ENCODE measurements around the gene SORCS3.

Gene SORCS3

DNA sequence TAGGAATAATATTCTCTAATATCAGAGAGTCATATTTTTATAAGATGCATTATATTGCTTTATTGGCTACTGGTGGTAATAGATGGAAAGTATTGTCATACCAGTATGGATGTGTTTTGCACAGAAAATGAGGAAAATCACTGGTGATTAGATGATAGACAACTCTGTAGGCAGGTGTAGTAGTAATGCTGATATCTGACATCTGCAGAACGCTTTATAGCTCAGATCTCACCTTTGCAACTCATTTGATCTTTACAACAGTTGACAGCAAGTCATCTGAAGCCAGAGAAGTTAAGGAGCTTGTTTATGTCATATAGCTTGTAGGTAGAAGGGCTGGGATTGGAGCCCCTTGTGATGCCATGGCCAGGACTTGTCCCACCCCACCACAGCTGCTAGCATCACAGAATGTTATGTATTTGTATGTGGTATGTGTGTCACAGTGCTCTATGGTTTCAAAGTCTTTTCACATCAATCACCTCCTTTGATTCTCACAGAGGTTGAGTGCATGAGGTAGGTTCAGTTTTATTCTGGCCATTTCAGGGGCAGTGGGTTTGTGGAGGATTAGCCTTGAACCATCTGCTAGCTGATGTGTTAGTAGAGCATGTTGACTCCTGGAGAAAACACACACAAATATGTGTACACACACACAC lies 140.0 kb downstream of the SORCS3 start:
- DNase-seq: no peak

DNA sequence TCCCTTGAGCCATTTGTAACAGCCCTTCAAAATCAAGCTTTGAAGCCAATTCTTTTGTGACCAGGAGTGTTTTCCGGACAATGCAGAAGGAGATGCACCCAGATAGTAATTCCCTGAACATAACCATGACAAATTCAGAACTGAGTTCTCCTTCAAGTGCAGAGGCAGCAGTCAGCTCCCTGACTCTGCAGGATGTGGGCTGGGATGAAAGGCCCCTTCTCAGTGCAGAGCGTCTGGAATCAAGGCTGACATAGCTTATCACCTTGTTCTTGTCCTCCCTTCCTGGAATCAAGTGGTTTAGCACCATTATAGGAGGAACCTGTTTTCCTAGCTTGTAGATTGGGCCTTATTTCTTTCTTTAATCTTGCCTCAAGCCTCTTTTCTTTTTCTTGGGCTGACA lies 143.4 kb downstream of the SORCS3 start:
- no peak for DNase-seq

DNA sequence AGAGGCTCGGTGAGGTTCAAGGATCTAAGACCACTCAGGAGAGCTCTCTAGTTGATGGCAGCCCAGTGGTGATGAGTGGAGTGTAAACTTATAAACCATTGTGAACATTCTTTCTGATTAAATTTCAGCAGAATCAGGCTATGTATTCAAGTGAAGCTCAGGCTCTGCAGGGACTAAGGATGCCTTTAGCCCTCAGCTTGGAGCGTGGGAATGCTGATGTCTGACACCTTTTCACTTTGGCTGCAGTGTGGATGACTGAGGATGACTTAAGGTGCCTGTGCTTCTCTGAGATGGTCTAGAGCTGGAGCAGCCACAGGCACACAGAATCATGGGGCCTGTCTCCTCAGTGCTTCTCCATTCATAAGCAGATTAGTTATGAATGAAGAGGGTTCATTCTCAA lies 150.4 kb downstream of the SORCS3 start:
- no peak for DNase-seq

DNA sequence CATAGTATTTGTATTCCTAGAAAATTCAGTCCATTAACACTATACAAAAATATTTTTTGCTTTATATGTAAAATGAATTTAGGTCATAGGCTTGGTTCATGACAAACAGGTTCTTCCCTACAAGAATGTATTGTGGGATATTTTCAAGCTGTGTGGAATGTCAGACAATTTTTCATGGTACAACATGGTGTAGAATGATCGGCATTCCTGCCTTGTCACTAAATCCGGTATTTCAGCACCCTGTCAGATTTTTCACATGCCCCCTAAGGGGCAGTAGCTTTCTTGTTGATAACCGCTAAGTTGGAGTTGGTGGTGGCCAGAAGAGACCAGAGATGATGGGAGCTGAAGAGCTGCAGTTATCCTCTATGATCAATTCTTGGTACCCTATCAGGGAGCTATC lies 154.3 kb downstream of the SORCS3 start:
- DNase-seq: no peak

DNA sequence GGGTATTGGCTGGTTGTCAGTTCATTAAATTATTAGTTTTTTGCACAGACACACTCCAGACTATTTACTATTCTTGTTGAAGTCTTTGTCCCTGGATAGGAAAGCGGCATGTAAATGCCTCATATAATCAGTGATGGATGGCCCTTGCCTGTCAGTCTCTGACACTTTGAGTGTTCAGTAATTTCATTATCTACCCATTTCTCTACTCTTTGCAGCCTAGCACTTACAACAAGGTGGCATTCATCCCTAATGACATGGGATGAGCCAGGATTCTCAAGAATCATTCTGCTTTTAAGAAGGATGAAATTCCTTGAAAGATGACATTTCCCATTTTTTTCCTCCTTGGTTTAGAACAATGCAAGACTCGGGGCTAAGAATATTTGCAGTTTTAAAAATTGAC lies 155.7 kb downstream of the SORCS3 start:
- DNase-seq: no peak

DNA sequence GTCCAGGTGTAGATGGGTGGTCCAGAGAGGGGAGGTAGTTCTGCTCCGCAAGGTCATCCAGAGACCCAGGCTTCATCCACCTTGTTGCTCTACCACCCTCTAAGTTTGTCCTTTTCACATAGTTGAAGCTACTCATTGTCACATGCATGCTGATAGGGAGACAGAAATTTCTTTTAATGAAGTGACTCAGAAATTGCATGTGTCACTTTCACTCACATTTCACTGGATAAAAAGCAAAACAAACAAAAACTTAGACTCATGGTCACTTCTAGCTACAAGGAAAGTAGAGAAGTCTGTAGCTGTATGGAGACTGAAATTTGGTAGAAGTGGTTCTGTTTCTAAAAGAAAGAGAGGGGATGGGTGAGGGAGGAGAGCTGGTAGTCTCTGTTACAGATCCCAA lies 161.9 kb downstream of the SORCS3 start:
- DNase-seq: no peak

DNA sequence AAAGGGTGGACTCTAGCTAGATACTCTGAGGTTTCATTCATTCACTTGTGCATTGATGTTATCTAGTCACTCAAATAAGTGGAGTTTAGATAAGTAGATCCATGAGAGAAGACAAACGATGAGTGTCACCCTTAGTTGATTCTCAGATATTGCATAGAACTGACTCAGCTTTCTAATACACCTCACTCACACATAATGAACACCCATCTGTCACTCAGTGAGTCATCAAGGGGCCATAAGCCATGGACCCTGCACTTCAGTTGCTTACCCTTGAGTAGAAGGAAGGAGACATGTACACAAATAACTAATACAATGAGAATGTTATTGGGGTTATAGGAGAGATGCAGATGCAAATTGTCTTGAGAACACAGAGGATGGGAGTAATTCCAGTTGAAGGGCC lies 163.8 kb downstream of the SORCS3 start:
- DNase-seq: no peak

DNA sequence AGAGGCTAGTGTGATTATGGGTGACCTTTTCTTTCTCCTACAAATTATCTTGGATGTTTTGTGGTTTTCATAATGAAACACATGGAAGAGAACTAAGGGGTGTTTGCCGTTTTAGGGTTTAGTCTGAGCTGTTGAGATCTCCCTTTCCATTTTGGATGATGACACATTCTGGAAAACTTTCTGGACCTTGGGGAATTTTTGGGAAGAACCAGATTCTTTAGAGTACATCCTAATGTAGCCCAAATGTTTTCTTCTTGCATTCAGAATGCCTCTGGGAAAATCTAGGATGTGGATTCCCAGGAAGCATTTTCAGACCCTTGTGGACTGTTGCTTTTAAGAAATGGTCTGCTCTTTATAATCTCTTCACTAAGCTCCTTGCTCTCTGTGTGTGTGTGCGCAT lies 165.7 kb downstream of the SORCS3 start:
- DNase-seq: no peak

DNA sequence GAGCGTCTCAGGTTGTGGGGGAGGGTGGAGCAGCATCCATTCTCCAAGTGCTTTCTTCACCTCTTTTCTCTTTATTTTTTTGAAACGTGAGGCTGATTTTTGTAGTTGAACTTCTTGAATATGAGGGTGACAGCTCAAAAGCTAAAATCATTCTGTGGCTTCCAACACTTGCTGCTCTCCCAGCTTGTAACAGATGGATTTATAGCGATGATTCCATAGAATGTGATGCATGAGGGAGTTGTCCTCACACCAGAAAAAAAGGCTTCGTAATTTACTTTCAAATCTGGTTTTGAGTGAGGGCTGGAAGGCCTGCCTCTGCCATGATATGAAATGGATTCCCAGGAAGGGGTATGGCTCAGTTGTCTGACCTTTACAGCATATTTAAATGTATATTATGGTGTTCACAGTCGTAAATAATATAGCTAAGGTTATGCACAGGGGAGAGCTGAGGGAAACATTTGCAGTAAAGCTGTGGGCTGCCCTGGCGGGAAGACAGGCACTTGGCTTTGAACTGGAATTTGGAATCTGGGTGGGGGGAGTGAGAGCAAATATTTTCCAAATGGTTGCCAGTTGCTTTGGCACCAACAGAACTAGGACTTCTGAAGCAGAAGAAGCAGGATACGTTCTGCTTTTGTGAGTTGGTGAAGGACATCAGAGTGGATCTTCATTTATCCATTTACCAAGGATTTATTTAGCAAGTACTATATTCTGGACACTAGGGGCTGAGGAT lies 166.7 kb downstream of the SORCS3 start:
- DNase-seq: no peak

DNA sequence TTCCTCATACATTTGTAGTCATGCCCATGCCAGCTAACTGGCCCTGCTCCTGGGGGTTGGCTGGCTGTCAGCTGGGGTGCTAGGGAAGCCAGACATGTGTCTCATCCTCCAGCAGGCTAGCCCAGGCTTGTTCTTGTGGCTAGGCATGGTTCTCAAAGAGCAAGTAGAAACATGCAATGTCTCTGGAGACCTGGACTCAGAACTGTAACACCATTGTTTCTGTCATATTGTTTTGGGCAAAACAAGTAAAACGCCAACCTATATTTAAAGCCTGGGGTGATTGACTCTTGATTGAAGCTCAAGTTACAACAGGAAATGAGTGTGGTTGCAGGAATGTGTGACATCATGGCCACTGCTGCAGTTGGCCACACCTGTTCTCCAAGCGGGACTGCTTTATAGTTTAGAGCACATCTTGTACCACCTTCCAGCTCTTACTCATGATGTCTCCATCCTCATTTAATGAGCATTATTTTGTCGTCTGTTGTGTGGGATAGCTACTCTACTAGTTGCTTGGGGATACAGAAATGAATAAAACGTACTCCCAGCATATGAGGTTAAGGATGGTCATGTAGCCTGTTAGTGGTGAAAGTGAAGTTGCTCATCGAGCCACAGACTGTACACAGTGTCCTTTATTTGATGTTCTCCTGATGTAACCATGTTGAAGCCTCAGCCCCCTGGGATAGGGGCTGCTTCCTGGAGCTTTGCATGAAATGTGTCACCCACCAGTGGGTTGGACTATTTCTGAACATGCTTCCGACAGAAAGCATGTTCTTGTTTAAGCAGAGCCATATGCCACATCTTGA lies 168.4 kb downstream of the SORCS3 start:
- DNase-seq: peak; percentile 11

DNA sequence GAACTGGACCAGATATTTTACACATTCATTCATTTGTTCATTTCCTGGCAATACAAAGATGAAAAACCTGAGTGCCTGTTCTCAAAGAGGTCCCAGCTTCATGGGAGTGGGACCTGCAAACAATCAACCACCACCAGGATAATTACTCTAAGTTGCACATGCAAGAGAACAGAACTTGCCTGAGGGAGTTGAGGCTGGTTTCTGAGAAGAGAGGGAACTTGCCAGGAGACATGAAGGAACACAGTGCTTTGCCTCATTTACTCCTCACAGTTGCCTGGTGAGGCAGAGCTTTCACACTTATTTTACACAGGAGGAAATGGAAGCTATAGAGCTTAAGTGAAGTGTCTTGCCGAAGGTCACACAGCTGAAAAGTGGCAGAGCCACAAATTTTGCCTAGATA lies 170.1 kb downstream of the SORCS3 start:
- DNase-seq: no peak

DNA sequence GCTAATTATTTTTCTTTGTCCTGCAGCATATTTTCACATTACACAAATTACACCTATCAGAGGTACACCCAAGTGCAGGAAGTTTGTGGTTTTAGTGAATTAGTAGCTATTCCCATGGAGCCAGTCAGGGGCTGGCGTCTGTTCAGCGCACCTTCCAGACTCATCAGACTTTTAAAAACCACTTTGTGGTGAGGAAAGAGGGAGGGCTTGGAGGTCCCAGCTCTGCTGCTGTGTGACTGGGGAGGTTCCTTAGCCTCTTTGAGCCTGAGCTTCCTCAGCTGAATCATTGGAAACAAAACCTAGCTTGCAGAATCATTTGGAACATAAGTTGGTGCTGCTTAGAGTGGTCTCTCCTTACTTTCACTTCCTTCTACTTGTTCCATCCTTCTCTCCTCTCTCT lies 175.4 kb downstream of the SORCS3 start:
- no peak for DNase-seq

DNA sequence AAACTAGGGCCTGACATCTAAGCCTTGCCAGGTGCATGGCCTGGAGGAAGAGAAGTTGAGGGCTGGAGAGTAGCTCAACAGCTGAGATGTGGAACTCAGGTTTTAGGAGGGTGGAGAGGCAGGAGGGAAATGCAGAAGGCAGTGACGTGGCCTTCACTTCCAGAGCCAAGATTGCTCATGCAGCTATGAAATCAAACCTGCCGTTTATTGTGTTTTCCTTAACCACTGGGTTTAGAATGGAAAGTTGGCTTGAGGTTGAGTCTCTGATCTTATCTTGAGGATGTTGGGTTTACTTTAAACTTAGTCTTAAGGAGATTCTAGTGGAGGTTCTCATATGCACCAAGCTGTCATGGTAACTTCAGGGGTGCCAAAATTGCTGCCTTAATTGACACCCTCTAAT lies 178.6 kb downstream of the SORCS3 start:
- DNase-seq: no peak

DNA sequence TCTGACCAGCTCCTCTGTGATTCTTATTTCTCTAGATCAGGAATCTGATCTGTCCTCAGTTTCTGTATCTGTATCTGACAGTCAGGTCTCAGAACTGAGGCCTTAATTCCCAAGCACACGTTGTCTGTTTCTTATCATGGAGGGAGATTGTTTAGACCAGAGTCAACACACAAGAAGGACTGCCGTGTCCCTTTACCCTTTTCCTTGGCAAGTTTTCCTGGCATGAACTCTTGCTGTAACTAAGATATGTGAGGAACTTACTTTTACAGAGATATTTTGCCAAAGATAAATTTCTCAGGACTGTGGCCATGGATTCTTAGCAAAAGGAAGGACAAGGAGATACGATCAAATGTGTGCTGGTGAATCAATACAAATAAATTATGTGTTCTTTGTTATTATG lies 181.0 kb downstream of the SORCS3 start:
- DNase-seq: no peak

DNA sequence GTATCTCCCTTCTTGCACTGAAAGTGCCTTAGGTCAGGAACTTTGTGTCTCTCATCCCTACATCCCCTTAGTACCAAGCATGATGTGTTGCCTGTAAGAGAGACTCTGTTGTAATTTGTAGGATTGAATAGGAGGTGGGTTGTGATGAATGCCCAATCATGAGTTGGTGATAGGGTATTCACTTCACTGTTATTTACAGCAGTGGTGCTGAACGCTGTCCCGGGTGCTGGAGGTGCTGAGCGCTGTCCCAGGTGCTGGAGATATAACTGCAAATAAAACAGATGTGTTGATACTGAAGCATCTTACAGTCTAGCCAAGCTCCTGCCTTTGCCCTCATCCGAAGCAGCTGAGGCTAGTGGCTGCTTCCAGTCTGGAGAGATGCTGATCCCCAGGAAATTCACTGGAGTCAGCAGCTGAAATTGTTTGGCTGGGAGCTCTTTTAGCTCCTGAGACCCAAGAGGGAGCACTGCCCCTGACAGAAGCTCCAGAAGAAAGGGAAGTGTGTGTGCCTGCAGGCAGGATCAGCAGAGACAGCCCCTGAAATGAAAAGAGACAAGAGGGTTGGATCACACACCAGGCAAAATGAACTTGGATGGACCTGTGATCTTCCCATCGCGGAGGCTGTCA lies 183.4 kb downstream of the SORCS3 start:
- DNase-seq: no peak

DNA sequence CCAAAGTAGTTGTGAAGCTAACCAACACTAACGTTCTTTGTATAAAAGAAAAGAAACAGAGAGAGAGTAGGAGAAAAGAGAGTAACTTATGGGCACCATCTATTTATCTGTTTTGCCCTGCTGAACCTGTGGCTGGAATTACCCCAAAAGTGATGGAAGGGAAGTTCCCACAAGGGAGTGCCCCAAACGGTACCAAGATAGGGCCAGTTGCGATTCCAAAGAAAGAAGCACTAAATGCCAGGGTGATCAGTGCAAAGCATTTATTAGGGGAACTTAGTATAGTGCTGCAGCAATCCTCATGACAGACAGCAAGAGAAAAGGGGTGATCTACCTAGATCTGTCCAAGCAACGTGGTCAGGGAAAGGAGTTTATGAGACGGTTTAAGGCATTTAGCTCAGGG lies 190.2 kb downstream of the SORCS3 start:
- no peak for DNase-seq

DNA sequence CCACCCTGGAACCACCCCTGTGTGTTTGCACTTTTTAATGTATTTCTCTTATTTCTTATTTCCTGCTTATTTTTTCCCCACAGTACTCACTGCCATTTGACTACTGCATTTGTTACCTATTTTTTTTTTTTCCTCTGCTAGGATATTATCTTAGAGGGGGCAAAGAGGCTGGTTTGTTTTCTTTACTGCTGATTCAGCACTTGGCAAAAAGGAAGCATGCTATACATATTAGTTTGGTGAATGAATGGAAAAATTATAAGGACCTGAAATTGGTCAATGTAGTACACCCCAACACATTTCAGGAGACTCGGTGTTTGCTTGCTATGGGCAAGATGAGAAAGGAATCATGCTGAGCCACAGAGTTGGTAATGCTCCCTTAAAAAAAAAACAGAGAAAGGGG lies 193.5 kb downstream of the SORCS3 start:
- DNase-seq: no peak

DNA sequence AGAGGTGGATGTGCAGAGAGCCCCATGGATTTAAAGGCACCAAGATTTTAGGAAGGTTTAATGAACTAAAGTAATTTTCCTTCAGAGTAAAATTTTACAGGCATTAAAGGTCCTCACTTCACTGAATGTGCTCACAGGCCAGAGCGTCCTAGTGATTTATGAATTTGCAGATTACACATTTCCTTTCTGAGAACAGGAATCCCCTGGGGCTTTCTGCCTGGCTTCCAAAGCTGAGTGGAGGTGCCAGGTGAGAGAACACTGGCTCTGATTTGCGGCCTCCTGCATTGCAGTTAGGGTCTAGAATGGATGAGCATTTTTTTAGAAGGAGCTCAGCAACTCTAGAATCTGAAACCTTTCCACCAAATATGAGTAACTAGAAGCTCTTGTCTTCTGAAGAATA lies 194.3 kb downstream of the SORCS3 start:
- no peak for DNase-seq

DNA sequence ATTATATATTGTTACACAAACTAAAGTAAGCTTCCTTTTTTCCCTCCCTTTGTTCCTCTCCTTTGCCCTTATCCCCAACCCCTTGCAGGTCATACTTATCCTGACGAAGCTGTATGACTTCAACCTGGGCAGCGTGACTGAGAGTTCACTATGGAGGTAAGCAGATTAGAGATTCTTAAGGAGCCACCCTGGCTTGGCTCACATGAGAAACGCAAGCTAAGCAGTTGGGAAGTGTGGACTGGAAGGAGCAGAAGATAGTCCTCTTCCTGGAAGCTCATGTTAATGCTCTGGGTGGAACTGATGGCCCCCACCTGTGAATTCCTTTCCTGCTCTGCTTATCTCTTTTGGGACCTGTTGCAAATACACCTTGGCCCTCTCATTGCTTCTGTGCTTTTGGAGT lies 201.6 kb downstream of the SORCS3 start:
- no peak for DNase-seq

DNA sequence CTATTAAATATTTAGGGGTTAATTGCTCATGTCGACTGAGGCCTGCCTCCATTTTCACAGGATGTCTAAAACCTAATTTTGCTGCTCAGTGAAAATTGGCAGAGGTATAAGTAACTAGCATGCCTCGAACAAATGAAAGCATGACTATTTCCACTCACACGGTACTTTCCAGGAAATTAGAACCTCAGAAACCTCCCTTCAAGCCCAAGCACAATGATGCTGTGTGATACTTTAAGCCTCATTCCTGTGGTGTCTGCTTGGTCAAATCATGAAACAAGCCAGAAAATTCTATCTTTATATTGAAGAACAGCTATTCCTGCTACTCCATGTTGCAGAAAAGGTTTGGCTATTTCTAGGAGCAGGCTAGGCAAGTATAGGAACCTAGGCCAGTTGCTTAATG lies 203.0 kb downstream of the SORCS3 start:
- no peak for DNase-seq

DNA sequence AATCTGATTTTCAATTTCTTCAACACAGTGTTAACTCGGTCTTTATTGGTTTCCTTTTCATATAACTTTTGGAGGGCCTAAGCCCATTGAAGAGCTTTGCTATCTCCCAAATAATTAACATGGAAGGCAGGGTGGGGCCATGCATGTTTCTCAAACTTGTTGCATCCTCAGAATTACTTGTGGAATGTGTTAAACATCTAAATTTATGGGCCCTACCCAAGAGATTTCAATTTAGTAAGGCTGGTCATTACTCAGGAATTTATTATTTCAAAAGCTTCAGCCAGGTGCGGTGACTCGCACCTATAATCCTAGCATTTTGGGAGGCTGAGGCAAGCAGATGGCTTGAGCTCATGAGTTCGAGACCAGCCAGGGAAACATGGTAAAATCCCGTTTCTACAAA lies 208.9 kb downstream of the SORCS3 start:
- no peak for DNase-seq

DNA sequence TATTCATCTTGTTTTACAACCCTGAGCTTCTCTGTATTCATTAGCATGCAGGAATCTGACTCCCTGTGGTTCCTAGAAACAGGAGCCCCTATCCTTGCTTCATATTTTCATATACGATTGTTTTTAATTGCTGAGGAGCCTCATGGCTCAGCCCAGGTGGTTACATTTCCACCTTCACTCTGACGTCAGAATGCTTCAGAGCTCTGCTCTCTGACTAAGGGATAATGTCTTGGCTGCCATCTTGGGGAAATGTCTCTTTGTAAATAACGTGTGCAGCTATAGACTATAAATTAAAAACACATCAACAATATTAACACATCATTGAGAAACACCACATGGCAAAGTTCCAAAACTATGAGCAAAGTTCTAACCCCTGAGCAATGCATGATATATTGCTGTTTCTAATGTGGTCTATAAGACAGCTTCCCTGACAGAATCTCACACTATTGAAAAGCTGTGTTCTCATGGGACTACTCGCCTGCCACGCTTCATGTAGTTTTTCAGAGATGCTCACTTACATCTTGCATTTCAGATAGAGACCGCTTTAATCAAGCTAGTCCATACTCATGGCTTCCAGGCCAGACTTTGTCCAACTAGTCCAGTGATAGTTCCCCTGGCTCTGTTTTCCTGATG lies 227.0 kb downstream of the SORCS3 start:
- no peak for DNase-seq

DNA sequence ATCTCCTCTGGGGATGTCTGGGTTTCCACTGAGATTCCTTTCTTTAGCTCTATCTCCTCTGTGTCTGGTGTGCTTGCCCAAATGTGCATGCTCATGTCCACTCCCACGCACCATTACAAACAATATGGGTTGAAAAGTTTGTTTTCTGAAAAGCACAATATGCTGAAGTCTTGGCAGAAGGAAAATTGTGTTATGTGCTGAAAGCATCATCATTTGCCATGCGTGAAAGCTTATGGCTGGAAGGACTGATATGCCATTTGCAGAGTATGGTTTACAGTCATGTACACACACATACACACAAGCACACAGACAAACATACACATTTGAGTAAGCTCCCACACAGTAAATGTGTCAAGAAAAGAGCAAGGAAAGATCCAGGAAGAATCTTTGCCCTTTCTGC lies 231.6 kb downstream of the SORCS3 start:
- no peak for DNase-seq

Measured in COR-L47 (cell line).